ENCODE data around the gene EMC6.

- TF ChIP-seq, protein P1, sequence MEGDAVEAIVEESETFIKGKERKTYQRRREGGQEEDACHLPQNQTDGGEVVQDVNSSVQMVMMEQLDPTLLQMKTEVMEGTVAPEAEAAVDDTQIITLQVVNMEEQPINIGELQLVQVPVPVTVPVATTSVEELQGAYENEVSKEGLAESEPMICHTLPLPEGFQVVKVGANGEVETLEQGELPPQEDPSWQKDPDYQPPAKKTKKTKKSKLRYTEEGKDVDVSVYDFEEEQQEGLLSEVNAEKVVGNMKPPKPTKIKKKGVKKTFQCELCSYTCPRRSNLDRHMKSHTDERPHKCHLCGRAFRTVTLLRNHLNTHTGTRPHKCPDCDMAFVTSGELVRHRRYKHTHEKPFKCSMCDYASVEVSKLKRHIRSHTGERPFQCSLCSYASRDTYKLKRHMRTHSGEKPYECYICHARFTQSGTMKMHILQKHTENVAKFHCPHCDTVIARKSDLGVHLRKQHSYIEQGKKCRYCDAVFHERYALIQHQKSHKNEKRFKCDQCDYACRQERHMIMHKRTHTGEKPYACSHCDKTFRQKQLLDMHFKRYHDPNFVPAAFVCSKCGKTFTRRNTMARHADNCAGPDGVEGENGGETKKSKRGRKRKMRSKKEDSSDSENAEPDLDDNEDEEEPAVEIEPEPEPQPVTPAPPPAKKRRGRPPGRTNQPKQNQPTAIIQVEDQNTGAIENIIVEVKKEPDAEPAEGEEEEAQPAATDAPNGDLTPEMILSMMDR (optimal IDR thresholded peaks at IDR 0.05 in 1 of 3, IDR thresholded peaks at IDR 0.05 in 1 of 3, conservative IDR thresholded peaks at IDR 0.05 in 1 of 3; ENCODE audit: extremely low read depth in 1 of 3, insufficient read depth in 2 of 3, low read length in 3 of 3) = no peak
- no peak for TF ChIP-seq EZH2 (IDR thresholded peaks at IDR 0.05; ENCODE audit: low read length)
Observed at GRCh38 chr17:3626831-3627768, 41.5 kb upstream of the EMC6 start.

All from keratinocyte (primary cell).